HG02870 (cell line): Measurements from ENCODE around the gene LHX4.

Source experiments
- ATAC-seq: cut with Tn5 transposase; IDR thresholded peaks from one replicate; pipeline ENCODE4 v1.9.1; 2021; ENCODE audit warnings: mild to moderate bottlenecking, moderate library complexity; ENCODE audit not compliant: unreplicated experiment

The LHX4 gene

GRCh38 chr1:180256341-180257027 is 26.4 kb downstream of the LHX4 start:
- ATAC-seq, result no peak

GRCh38 chr1:180257028-180257386 is 26.9 kb downstream of the LHX4 start:
- no peak for ATAC-seq

DNA sequence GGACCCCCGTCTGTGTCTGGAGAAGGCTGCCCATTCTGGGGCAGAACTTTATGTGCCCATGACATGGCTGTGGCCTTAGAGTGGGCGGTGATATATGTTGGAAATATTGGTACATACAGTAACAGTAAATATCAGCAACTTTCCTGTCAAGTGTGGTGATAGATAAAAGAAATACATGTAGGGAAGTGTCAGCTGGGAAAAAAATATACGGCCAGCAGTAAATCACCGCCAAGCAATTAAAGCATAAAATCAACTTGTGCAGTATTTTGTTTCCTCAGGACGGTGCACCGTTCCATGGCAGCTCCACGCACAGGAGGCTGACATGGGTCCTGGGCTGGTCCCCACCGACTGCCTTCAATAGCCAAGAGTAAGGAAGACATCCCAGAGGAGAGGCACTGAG is 27.4 kb downstream of the LHX4 start:
- no peak for ATAC-seq

- no peak for ATAC-seq
These were observed 28.2 kb downstream of the LHX4 start for GRCh38 chr1:180258290-180258689.

- ATAC-seq, result no peak
These were observed 28.9 kb downstream of the LHX4 start for GRCh38 chr1:180258935-180259334.

- ATAC-seq, result no peak
These were observed 29.6 kb downstream of the LHX4 start for GRCh38 chr1:180259431-180260338.

GRCh38 chr1:180260541-180260940 is 30.5 kb downstream of the LHX4 start:
- no peak for ATAC-seq

DNA sequence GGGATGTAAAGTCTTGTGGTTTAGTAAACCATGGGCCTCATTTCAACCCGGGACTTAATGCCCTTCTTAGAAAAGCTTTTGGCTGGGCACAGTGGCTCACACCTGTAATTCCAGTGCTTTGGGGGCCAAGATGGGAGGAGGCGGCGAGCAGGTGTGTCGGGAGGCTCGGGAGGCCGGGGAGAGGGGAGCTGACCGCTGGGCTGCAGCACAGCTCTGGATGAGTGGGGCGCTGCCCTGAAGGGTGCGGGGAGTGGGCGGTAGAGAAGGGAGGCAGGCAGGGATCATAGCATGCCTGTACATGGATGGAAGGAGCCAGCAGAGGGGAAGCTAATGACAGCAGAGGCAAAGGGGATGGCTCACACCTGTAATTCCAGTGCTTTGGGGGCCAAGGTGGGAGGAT is 31.0 kb downstream of the LHX4 start:
- no peak for ATAC-seq

DNA sequence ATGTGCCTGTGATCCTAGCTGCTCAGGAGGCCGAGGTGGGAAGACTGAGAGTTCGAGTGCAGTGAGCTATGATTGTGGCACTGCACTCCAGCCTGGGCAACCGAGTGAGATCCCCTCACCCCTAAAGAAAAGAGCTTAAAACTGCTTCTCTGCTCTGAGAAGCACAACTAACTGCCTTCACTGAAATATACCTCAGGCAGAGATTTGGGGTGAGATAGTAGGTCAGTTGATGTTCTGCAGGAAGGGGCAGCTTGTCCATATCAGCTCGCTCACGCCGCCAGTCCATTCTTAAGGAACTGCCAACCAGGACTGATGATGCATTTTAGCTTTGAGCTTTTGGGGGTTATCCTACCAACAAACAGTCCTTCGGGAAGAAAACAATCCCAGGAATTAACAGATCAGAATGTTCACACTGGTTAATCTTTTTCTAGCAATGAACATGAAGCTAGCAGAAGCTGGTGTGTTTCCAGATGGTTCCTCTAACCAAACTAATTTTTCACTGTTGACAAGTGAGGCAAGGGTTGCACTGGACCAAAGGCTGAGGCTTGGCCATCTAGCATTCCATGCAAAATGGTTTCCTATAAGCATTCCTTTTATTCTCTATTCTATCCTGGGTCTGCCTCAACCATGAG is 31.6 kb downstream of the LHX4 start:
- no peak for ATAC-seq

DNA sequence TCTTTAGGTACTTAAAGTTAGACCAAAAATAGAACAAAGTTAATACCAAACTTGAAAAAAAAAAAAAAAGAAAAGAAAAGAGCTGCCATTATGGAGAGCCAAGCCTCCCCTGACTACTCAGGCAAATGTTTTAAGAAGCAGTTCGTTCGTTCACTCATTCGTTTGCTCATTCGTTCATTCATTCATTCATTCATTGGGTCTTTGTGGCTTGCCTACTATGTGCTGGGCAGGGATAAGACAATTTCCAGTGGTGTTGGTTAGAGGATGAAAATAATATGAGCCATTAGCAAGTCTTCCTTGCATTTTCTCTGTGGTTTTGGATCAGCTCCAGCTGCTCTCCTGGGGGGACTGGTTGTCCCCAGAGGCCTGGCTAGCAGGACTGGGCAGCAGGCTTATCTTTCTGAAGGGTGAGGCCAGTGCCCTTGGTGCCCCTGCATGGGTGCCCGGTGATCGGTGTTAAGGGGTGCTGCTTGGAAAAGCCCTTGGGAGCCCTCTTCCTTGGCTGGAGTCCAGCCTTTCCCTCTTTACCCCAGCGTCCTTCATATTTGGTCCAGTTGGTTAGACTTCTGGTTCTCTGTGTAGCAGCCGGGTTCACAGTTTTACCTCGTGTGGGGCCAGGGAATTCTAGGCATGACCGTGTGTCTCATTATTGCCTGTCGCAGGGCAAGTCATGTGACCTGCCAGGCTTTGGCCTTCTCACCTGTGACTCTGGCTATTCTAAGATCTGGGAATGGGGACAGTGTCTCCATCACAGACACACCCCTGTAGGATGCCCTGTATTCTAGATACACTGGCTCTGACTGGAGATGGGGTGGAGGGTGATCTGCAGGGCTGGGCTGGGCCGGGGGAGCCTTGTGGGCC is 32.8 kb downstream of the LHX4 start:
- no peak for ATAC-seq

DNA sequence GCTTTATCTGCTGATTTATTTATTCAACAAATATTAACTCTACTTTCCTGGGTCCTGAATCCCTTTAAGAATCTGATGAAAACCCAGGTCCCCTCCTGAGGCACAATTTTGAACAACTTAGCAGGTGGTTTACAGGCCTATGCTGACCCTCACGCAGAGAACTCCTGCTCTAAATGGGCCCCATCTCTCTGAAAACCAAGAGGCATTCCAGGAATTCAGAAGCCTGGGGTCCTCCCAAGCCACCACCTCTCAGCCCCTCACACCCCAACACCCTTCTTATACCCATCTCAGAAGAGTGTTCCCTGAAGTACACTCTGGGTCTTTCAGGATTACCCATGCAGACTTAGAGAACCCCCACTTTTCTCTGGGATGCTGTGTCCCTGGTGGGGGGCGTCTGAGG is 34.5 kb downstream of the LHX4 start:
- ATAC-seq, result no peak

GRCh38 chr1:180265201-180265600 is 35.1 kb downstream of the LHX4 start:
- ATAC-seq, result no peak

GRCh38 chr1:180265871-180266270 is 35.8 kb downstream of the LHX4 start:
- no peak for ATAC-seq

- no peak for ATAC-seq
These were observed 36.5 kb downstream of the LHX4 start for GRCh38 chr1:180266275-180267210.

- no peak for ATAC-seq
These were observed 37.1 kb downstream of the LHX4 start for GRCh38 chr1:180267211-180267561.

DNA sequence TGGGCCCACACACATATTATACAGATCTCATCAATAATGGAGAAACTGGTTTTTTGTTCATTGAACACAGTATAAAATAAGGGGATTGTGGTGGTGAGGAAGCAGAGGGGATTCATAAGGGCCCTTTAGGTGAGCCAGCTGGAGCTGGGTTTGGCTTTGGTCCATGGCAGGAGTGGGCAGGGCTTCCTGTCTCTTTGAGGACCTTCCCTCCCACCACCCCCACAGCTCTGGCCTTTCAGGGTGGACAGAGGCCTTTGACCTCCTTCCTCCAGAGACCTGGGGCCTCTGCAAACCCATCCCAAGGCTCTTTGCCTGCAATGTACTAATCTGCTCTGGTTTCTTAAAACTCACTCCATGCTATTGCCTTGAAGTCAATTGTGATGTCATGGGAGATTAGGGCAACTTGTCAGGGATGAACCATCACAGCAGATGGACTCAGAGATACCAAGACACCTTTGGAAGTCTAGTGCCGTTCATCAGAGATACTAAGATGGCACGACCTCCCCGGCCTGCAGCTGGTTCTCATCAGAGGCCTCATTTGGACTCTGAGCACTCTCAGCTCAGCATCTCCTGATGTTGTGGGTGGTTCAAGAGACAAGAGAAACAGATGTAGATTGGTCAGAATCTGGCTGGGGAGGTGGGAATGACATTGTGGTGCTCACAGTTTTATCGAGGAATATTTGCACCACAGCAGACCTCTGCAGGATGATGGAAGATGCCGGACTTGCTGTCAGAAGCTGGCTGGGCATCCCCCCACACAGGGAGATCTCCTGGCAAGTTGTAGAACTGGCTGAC is 37.9 kb downstream of the LHX4 start:
- ATAC-seq, result no peak

DNA sequence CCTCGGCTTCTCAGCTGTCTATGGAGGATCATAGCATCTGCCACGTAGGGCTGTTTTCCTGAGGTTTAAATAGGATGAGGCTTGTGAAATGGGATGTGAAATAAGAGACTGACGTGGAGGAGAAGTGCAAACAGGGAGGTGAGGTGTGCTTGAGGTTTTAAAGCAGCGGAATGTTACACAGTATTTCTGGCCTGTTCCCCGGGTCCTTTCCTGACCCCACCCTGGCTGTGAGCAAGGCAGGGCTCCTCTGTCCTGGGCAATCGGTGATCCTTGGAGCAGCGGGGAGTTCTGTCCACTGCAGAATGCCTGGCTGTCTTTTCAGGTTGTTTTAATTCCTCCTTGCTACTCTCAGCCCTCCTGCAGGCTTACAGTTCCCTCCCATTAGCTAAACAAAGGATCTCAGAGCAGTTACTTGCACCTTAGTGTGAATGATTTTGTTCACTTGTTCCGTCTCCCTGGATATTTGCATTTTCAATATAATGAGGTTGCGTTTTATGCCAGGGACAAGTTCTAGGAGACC is 38.6 kb downstream of the LHX4 start:
- ATAC-seq, result no peak

- ATAC-seq, result no peak
These were observed 39.8 kb downstream of the LHX4 start for GRCh38 chr1:180269645-180270529.
